Esophagus muscularis mucosa (tissue), 4 donors: ENCODE data around the gene POLDIP3. TPM values are rescaled to one million over a fixed set of nuclear protein-coding genes. Genes with fewer than 3 reads are reported as not detected.

Experiments
- DNase-seq: peaks from one replicate; pipeline ENCODE4 v3.0.0-alpha.2; 2017; ENCODE audit errors: extremely low spot score
- H3K27ac ChIP-seq, 4 donors: fragments of 200-600 bp; sonication (generic); replicated peaks in 1 of 4; 1 replicate in 3 of 4; 2 replicates in 1 of 4; pipeline ENCODE4 v1.5.1; 2016 to 2019; ENCODE audit warnings: mild to moderate bottlenecking in 1 of 4
- H3K27me3 ChIP-seq, 4 donors: fragments of 200-600 bp; sonication (generic); one replicate each; pipeline versions ENCODE4 v1.5.1 to v1.6.0; 2016 to 2019
- H3K36me3 ChIP-seq, 4 donors: fragments of 200-600 bp; sonication (generic); one replicate each; pipeline ENCODE4 v1.5.1; 2016 to 2019
- H3K4me1 ChIP-seq, 4 donors: fragments of 200-600 bp; sonication (generic); one replicate each; pipeline ENCODE4 v1.5.1; 2016 to 2019
- H3K4me3 ChIP-seq, 4 donors: fragments of 200-600 bp; sonication (generic); 1 replicate in 2 of 4; 2 replicates in 2 of 4; pipeline ENCODE4 v1.5.1; 2016 to 2019; ENCODE audit warnings: mild to moderate bottlenecking in 4 of 4, moderate library complexity in 1 of 4
- H3K9me3 ChIP-seq, 4 donors: fragments of 200-600 bp; sonication (generic); 1 replicate in 3 of 4; 2 replicates in 1 of 4; pipeline ENCODE4 v1.5.1; 2016 to 2019
- EP300 ChIP-seq: sonication (generic); formaldehyde crosslinking; IDR thresholded peaks from one replicate; pipeline ENCODE4 v1.6.1; 2017; ENCODE audit warnings: antibody characterized with exemption
- POLR2A ChIP-seq: fragments of 450-650 bp; IDR thresholded peaks from one replicate; pipeline ENCODE4 v1.6.1; 2017; ENCODE audit warnings: antibody characterized with exemption, moderate library complexity, mild to moderate bottlenecking, low read depth
- POLR2AphosphoS5 ChIP-seq, 2 donors: sonication (generic); formaldehyde crosslinking; IDR thresholded peaks; one replicate each; pipeline ENCODE4 v1.6.1; 2017; ENCODE audit warnings: antibody characterized with exemption in 2 of 2
- WGBS: methylation state at CpG from one replicate; pipeline ENCODE4 v1.1.5; 2018; 5-methylcytosine and 5-hydroxymethylcytosine counted together
- intact Hi-C: fragments of 100-400 bp; cut with DNase I; formaldehyde crosslinking; loops from one replicate; pipeline ENCODE4 v1.15.1; 2023
- total RNA-seq, 4 donors: library from RNA; depleted of rRNA; stranded (reverse); fragments of >200 nt; gene quantifications; one replicate each; pipeline versions ENCODE4 v1.1.0 to v1.2.1, GENCODE V29; 2016
- TF ChIP-seq, protein P1 (sequence below), 3 experiments: fragments of 200-600 bp in 2 of 3; fragments of 450-650 bp in 1 of 3; sonication (generic) in 2 of 3; IDR thresholded peaks; one replicate each; pipeline ENCODE4 v1.5.1; 2017 to 2019; ENCODE audit warnings: antibody characterized with exemption in 3 of 3, mild to moderate bottlenecking in 2 of 3, moderate library complexity in 1 of 3

Gene POLDIP3
- total RNA-seq, 4 donors from 2014 or later: 30.6 to 47.6 (median 39.6) TPM

DNA sequence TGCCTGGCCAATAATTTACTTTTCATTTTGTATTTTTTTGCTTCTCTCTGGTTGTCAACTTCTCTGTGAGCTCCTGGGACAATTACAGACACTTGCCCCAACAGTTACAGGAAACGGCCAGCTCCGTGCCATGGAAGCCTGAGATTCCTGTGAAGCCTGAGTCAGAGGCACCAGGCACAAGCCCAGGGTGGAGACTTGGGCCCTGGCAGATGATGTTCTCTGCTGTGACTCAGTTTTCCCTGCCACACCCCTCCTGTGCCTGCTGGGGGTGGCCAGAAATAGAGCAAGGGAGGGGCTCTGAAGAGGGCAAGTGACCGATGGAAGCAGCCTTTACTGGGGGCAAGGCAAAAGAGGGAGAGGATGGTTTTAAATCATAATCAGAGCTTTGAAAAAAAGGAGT, 20.8 kb upstream of the POLDIP3 start:
- H3K4me3 ChIP-seq: no peak overlapping the region
- peaks cover 39 to 63% (median 52%) of the 10 kb centered on the region in 4 donors for H3K4me1 ChIP-seq
- DNase-seq: no peak
- no peaks in the 10 kb centered on the region for H3K9me3 ChIP-seq
- peaks cover 33 to 69% (median 65%) of the 10 kb centered on the region in 4 donors for H3K36me3 ChIP-seq
- H3K27me3 ChIP-seq: no peaks in the 10 kb centered on the region
- TF ChIP-seq POLR2AphosphoS5 (IDR thresholded peaks at IDR 0.05) (peak; percentile 89 to 94), EP300 (peak; percentile 37)
- TF ChIP-seq, protein P1, sequence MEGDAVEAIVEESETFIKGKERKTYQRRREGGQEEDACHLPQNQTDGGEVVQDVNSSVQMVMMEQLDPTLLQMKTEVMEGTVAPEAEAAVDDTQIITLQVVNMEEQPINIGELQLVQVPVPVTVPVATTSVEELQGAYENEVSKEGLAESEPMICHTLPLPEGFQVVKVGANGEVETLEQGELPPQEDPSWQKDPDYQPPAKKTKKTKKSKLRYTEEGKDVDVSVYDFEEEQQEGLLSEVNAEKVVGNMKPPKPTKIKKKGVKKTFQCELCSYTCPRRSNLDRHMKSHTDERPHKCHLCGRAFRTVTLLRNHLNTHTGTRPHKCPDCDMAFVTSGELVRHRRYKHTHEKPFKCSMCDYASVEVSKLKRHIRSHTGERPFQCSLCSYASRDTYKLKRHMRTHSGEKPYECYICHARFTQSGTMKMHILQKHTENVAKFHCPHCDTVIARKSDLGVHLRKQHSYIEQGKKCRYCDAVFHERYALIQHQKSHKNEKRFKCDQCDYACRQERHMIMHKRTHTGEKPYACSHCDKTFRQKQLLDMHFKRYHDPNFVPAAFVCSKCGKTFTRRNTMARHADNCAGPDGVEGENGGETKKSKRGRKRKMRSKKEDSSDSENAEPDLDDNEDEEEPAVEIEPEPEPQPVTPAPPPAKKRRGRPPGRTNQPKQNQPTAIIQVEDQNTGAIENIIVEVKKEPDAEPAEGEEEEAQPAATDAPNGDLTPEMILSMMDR (IDR thresholded peaks at IDR 0.05): no peak
- peak overlapping the region; percentile 81 to 86 (median 86) for H3K27ac ChIP-seq
- 19% methylated on average over 3 of the region's 3 CpGs for WGBS
- intact Hi-C loops: no loop called here

DNA sequence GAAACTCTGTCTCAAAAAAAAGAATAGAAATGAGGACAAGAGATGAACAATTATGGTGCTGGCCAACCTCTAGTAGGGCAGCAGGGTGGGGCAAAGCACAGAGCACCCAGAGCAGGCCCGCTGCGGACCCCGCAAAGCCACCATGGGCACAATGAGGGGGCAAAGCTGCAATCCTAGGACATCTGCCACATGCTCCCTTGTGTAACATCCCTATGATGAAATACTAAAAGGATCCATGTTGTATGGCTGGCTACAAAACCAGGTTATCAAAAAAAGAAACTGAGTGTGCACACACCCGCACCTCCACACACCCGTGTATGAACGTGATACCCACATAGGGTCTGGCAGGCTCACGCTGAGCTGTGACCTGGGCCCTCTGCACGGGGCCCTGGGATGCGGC, 18.3 kb upstream of the POLDIP3 start:
- Histone ChIP-seq H3K36me3 (peaks cover 57 to 94% (median 90%) of the 10 kb centered on the region in 4 donors), H3K27me3 (no peaks in the 10 kb centered on the region), H3K4me3 (no peak overlapping the region), H3K27ac (peak overlapping the region in 2 of 4 donors; percentile 14 to 86), H3K4me1 (peaks cover 28 to 50% (median 41%) of the 10 kb centered on the region in 4 donors), H3K9me3 (no peaks in the 10 kb centered on the region)
- WGBS: 90% methylated on average over 9 of the region's 9 CpGs
- TF ChIP-seq POLR2AphosphoS5 (IDR thresholded peaks at IDR 0.05): no peak
- no peak for TF ChIP-seq POLR2A
- TF ChIP-seq EP300: no peak
- TF ChIP-seq, protein P1 (IDR thresholded peaks at IDR 0.05): no peak
- intact Hi-C loops: no loop called here
- DNase-seq: no peak

DNA sequence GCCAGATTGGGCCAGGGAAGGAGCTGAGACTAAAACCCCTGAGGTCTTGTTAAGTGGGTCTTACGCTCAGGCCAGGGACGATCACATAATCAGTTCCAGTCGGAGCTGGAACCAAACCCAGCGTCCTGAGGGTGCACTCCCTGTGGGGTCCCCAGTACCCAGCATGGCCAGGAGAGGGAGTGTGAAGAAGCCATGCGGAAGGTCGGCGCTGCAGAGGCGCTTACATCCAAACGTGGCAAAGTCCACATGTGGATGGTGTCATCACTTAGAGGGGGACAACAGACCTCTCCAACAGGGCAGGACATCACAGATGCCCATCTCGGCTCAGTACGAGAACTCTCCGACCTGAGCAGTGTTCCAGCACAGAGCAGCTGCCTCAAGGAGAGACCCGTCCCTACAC, 17.4 kb upstream of the POLDIP3 start:
- Histone ChIP-seq H3K27ac (peak overlapping the region in 1 of 4 donors; percentile 14), H3K4me3 (no peak overlapping the region), H3K36me3 (peaks cover 66 to 97% (median 93%) of the 10 kb centered on the region in 4 donors), H3K4me1 (peaks cover 28 to 43% (median 36%) of the 10 kb centered on the region in 4 donors), H3K9me3 (no peaks in the 10 kb centered on the region), H3K27me3 (no peaks in the 10 kb centered on the region)
- WGBS: 75% methylated on average over 9 of the region's 13 CpGs
- intact Hi-C loops: no loop called here
- no peak for DNase-seq
- no peak for TF ChIP-seq POLR2AphosphoS5 (IDR thresholded peaks at IDR 0.05)
- TF ChIP-seq, protein P1 (IDR thresholded peaks at IDR 0.05): peak in 1 of 3 experiments; percentile 37

DNA sequence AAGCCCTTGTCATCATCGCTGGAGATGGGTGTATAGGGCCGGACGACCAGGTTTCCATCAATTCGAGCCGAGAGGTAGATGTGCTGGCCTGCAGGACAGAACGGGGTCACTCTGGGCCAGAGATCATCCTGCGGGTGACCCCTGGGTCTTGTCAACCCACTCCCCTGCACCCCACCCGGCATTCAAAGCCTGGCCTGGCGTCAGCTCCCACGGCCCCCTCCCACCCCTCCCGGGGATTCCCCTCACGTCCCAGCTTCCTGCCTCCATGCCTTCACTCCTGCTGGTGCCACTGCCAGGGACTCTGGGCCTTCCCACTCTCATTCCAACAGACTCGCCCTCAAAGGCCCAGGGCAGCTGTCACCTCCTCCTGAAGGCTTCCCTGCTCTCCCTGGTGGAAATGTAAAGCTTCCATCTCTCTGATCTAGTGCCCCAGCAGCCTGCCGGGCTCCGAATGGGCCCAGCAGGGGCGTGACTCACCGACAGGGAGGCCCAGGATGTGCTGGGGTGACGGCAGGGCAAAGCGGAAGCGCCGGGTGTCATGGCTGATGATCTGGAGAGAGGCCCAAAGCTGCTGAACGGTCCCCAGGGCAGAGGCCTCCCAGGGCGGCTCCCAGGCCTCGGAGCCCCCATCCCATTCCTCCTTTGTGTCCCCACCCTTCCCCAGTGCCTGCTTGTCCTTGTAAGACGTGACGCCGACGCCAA, 16.4 kb upstream of the POLDIP3 start:
- Histone ChIP-seq H3K9me3 (no peaks in the 10 kb centered on the region), H3K4me1 (peaks cover 21 to 35% (median 28%) of the 10 kb centered on the region in 4 donors), H3K27me3 (no peaks in the 10 kb centered on the region), H3K4me3 (no peak overlapping the region), H3K36me3 (peaks cover 76 to 100% (median 97%) of the 10 kb centered on the region in 4 donors), H3K27ac (no peak overlapping the region)
- WGBS: 92% methylated on average over 17 of the region's 28 CpGs
- no peak for DNase-seq
- TF ChIP-seq POLR2AphosphoS5 (IDR thresholded peaks at IDR 0.05) (no peak), POLR2A (no peak), EP300 (no peak)
- TF ChIP-seq, protein P1 (IDR thresholded peaks at IDR 0.05): no peak
- intact Hi-C loops: no loop called here

DNA sequence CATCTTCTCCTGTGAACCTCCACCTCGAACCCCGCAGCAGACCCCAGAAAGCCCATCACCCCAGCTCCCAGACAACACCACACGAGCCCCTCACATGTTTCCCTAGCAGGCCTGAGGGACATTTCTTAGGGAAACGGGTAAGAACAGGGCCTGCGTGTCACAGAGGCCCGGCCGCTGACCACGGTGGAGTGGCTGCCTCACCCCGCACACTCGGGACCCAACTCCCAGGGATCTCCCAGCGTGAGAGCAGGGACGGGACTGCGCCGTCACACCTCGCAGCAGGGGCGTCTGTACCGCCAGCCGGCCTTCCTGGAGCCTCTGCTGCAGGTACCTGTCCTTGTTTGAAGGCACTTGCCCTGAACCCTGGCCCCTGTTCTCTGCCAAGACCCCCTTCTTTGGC, 15.5 kb upstream of the POLDIP3 start:
- no peaks in the 10 kb centered on the region for H3K27me3 ChIP-seq
- peaks cover 84 to 100% (median 98%) of the 10 kb centered on the region in 4 donors for H3K36me3 ChIP-seq
- H3K4me3 ChIP-seq: no peak overlapping the region
- peaks cover 15 to 27% (median 20%) of the 10 kb centered on the region in 4 donors for H3K4me1 ChIP-seq
- TF ChIP-seq EP300: no peak
- TF ChIP-seq, protein P1 (IDR thresholded peaks at IDR 0.05): no peak
- no peak for TF ChIP-seq POLR2A
- TF ChIP-seq POLR2AphosphoS5 (IDR thresholded peaks at IDR 0.05): no peak
- intact Hi-C loops: no loop called here
- H3K27ac ChIP-seq: no peak overlapping the region
- 95% methylated on average over 11 of the region's 18 CpGs for WGBS
- no peak for DNase-seq
- no peaks in the 10 kb centered on the region for H3K9me3 ChIP-seq
